Esophagus squamous epithelium (tissue), 5 donors: ENCODE measurements around the gene ATP2C1. TPM values are rescaled to one million over a fixed set of nuclear protein-coding genes. Genes with fewer than 3 reads are reported as not detected.

Experiments
- DNase-seq: peaks from one replicate; lab custom pipeline; 2025; lab: John Stamatoyannopoulos, UW
- H3K27ac ChIP-seq, 4 donors: fragments of 200-600 bp; sonication (generic); one replicate each; pipeline ENCODE4 v1.5.1; 2016 to 2019; ENCODE audit warnings: mild to moderate bottlenecking in 1 of 4
- H3K27me3 ChIP-seq, 4 donors: fragments of 200-600 bp; sonication (generic); 1 replicate in 3 of 4; 2 replicates in 1 of 4; pipeline versions ENCODE4 v1.5.1 to v1.6.0; 2017 to 2021; ENCODE audit warnings: antibody characterized with exemption in 1 of 4
- H3K36me3 ChIP-seq, 3 donors: fragments of 200-600 bp; sonication (generic); one replicate each; pipeline ENCODE4 v1.5.1; 2016 to 2019
- H3K4me1 ChIP-seq, 3 donors: fragments of 200-600 bp; sonication (generic); one replicate each; pipeline ENCODE4 v1.5.1; 2017 to 2019
- H3K4me3 ChIP-seq, 4 donors: fragments of 200-600 bp; sonication (generic); 1 replicate in 3 of 4; 2 replicates in 1 of 4; pipeline ENCODE4 v1.5.1; 2016 to 2019; ENCODE audit warnings: mild to moderate bottlenecking in 2 of 4, moderate library complexity in 1 of 4
- H3K9me3 ChIP-seq, 3 donors: fragments of 200-600 bp; sonication (generic); one replicate each; pipeline ENCODE4 v1.5.1; 2016 to 2019
- CTCF ChIP-seq, 6 experiments: fragments of 450-650 bp in 4 of 6; fragments of 200-600 bp in 2 of 6; sonication (generic) in 2 of 6; IDR thresholded peaks; one replicate each; pipeline ENCODE4 v1.5.1; 2016 to 2019; ENCODE audit warnings: antibody characterized with exemption in 6 of 6, mild to moderate bottlenecking in 4 of 6, moderate library complexity in 4 of 6
- POLR2A ChIP-seq, 4 donors: fragments of 450-650 bp; IDR thresholded peaks; one replicate each; pipeline ENCODE4 v1.6.1; 2017; ENCODE audit warnings: antibody characterized with exemption in 4 of 4, mild to moderate bottlenecking in 4 of 4, moderate library complexity in 3 of 4
- WGBS, 2 donors: methylation state at CpG; one replicate each; pipeline ENCODE4 v1.1.5; 2018; 5-methylcytosine and 5-hydroxymethylcytosine counted together
- intact Hi-C: fragments of 100-400 bp; cut with DNase I; formaldehyde crosslinking; loops from one replicate; pipeline ENCODE4 v1.15.0; 2022
- total RNA-seq, 4 donors: library from RNA; depleted of rRNA; stranded (reverse); fragments of >200 nt; gene quantifications; one replicate each; pipeline ENCODE4 v1.1.0, GENCODE V29; 2016
- donor health status: DM: yes; HTN: yes; CAD: no.

The ATP2C1 gene
- total RNA-seq, 4 donors from 2014 or later: 27.6 to 44.2 (median 37.7) TPM

- no peak for DNase-seq
- intact Hi-C loops: no loop called here
- Histone ChIP-seq H3K4me1 (no peaks in the 10 kb centered on the region), H3K27ac (no peak overlapping the region), H3K9me3 (no peaks in the 10 kb centered on the region), H3K27me3 (no peaks in the 10 kb centered on the region), H3K4me3 (no peak overlapping the region), H3K36me3 (peaks cover 0 to 31% (median 0%) of the 10 kb centered on the region in 3 donors)
- TF ChIP-seq CTCF (IDR thresholded peaks at IDR 0.05) (no peak), POLR2A (IDR thresholded peaks at IDR 0.05) (no peak)
- 91 to 95% methylated on average over 4 of the region's 4 CpGs for WGBS, 2 donors
Measured at GRCh38 chr3:130935761-130936492, 42.0 kb downstream of the ATP2C1 start.

GRCh38 chr3:130939753-130940152, 45.9 kb downstream of the ATP2C1 start:
- intact Hi-C loops: no loop called here
- H3K9me3 ChIP-seq: no peaks in the 10 kb centered on the region
- H3K27me3 ChIP-seq: no peaks in the 10 kb centered on the region
- no peak overlapping the region for H3K4me3 ChIP-seq
- TF ChIP-seq CTCF (IDR thresholded peaks at IDR 0.05) (no peak), POLR2A (IDR thresholded peaks at IDR 0.05) (no peak)
- H3K27ac ChIP-seq: no peak overlapping the region
- no peaks in the 10 kb centered on the region for H3K4me1 ChIP-seq
- peaks cover 0 to 57% (median 0%) of the 10 kb centered on the region in 3 donors for H3K36me3 ChIP-seq
- no peak for DNase-seq

GRCh38 chr3:130941793-130942192, 47.9 kb downstream of the ATP2C1 start:
- Histone ChIP-seq H3K4me1 (no peaks in the 10 kb centered on the region), H3K9me3 (no peaks in the 10 kb centered on the region), H3K27me3 (no peaks in the 10 kb centered on the region), H3K27ac (no peak overlapping the region), H3K36me3 (peaks cover 0 to 71% (median 0%) of the 10 kb centered on the region in 3 donors), H3K4me3 (no peak overlapping the region)
- DNase-seq: no peak
- TF ChIP-seq POLR2A (IDR thresholded peaks at IDR 0.05): no peak
- no peak for TF ChIP-seq CTCF (IDR thresholded peaks at IDR 0.05)
- intact Hi-C loops: no loop called here

GRCh38 chr3:130946882-130947281, 53.0 kb downstream of the ATP2C1 start:
- no peak for DNase-seq
- Histone ChIP-seq H3K27ac (no peak overlapping the region), H3K4me1 (no peaks in the 10 kb centered on the region), H3K36me3 (peaks cover 0 to 90% (median 9%) of the 10 kb centered on the region in 3 donors), H3K27me3 (no peaks in the 10 kb centered on the region), H3K9me3 (no peaks in the 10 kb centered on the region), H3K4me3 (no peak overlapping the region)
- TF ChIP-seq CTCF (IDR thresholded peaks at IDR 0.05) (no peak), POLR2A (IDR thresholded peaks at IDR 0.05) (no peak)
- WGBS, 2 donors: 84 to 89% methylated on average over 3 of the region's 3 CpGs
- intact Hi-C loops: no loop called here

- Histone ChIP-seq H3K4me3 (no peak overlapping the region), H3K27me3 (no peaks in the 10 kb centered on the region), H3K27ac (no peak overlapping the region), H3K4me1 (no peaks in the 10 kb centered on the region), H3K9me3 (no peaks in the 10 kb centered on the region), H3K36me3 (peaks cover 0 to 90% (median 9%) of the 10 kb centered on the region in 3 donors)
- WGBS, 2 donors: 91 to 98% methylated on average over 2 of the region's 2 CpGs
- intact Hi-C loops: no loop called here
- TF ChIP-seq POLR2A (IDR thresholded peaks at IDR 0.05) (no peak), CTCF (IDR thresholded peaks at IDR 0.05) (no peak)
- DNase-seq: no peak
Measured at GRCh38 chr3:130948001-130948773, 54.3 kb downstream of the ATP2C1 start.
